Adrenal gland (tissue), 12 donors: ENCODE measurements around the gene DOCK9. TPM values are rescaled to one million over a fixed set of nuclear protein-coding genes. Genes with fewer than 3 reads are reported as not detected.

Experiments used
- DNase-seq, 7 donors: peaks; one replicate each; pipeline ENCODE4 v3.0.0-alpha.2; 2019 to 2020
- H3K27ac ChIP-seq, 5 donors: fragments of 200-600 bp; sonication (generic) in 4 of 5; 1 replicate in 3 of 5; 2 replicates in 2 of 5; pipeline versions ENCODE4 v1.5.1 to v1.8.0; 2016 to 2020; ENCODE audit warnings: mild to moderate bottlenecking in 1 of 5
- H3K27me3 ChIP-seq: fragments of 200-600 bp; 2 replicates; pipeline ENCODE4 v1.8.0; 2021
- H3K36me3 ChIP-seq, 2 donors: fragments of 200-600 bp; replicated peaks in 1 of 2; 1 replicate in 1 of 2; 2 replicates in 1 of 2; pipeline versions ENCODE4 v1.5.1 to v1.8.0; 2018 to 2022
- H3K4me1 ChIP-seq, 2 donors: fragments of 200-600 bp; replicated peaks in 1 of 2; 1 replicate in 1 of 2; 2 replicates in 1 of 2; pipeline versions ENCODE4 v1.5.1 to v1.8.0; 2018 to 2021
- H3K4me3 ChIP-seq, 4 donors: fragments of 200-600 bp; sonication (generic) in 3 of 4; one replicate each; pipeline ENCODE4 v1.5.1; 2016 to 2018
- H3K9me3 ChIP-seq, 3 donors: fragments of 200-600 bp; sonication (generic) in 1 of 3; replicated peaks in 1 of 3; 1 replicate in 2 of 3; 2 replicates in 1 of 3; pipeline versions ENCODE4 v1.5.1 to v1.8.0; 2016 to 2021
- CTCF ChIP-seq, 6 experiments: fragments of 450-650 bp in 4 of 6; fragments of 200-600 bp in 2 of 6; sonication (generic) in 1 of 6; IDR thresholded peaks; 1 replicate in 5 of 6; 2 replicates in 1 of 6; pipeline versions ENCODE4 v1.5.1 to v1.8.0; 2016 to 2021; ENCODE audit warnings: antibody characterized with exemption in 6 of 6, mild to moderate bottlenecking in 2 of 6, moderate library complexity in 1 of 6
- POLR2A ChIP-seq, 2 donors: fragments of 450-650 bp; IDR thresholded peaks; one replicate each; pipeline ENCODE4 v1.6.1; 2017; ENCODE audit warnings: antibody characterized with exemption in 2 of 2, mild to moderate bottlenecking in 2 of 2, moderate library complexity in 1 of 2
- WGBS, 4 donors: extraction: QIAGEN DNeasy Blood & Tissue Kit in 2 of 4; methylation state at CpG; one replicate each; pipeline versions ENCODE4 v1.1.5 to v1.1.7; 2013 to 2017; 5-methylcytosine and 5-hydroxymethylcytosine counted together
- intact Hi-C, 2 donors: fragments of 100-400 bp; cut with DNase I; formaldehyde crosslinking; loops; one replicate each; pipeline versions ENCODE4 v1.14.1 to v1.15.0; 2022 to 2023
- polyA plus RNA-seq, 3 donors: library from polyadenylated mRNA; stranded (reverse); fragments of 200-250 nt in 2 of 3; fragments of 350-450 nt in 1 of 3; fragmentation: Illumina TruSeq in 1 of 3; extraction: RNeasy Lipid Tissue Mini Kit (QIAGEN cat#74804) in 1 of 3; gene quantifications; one replicate each; pipeline ENCODE4 v1.2.3, GENCODE V29; 2013 to 2014
- total RNA-seq, 9 donors: library from RNA; depleted of rRNA in 4 of 9; stranded (reverse); fragments of >200 nt in 4 of 9; fragments of 120-200 nt in 1 of 9; fragmentation: NEBNext Ultra II Directional in 1 of 9; extraction: Animal tissue kit (Norgen Biotek cat#: 25700) in 1 of 9; gene quantifications; one replicate each; pipeline versions ENCODE4 v1.1.0 to v1.2.4, GENCODE V29; 2013 to 2023
- donor health status: healthy with polysubstance abuse.
- donor health status: Bipolar disorder and iron deficiency.
- donor health status: DM: yes; HTN: yes; CAD: no.
- donor health status: DM: no; HTN: no; CAD: no.
- donor health status: DM: no; HTN: no; CAD: no.
- donor health status: DM: yes; HTN: yes; CAD: no.

Gene DOCK9
- total and polyA plus RNA-seq, 12 donors = 16.2 to 83.4 (median 51.9) TPM

GRCh38 chr13:98972059-98972458, 5.8 kb downstream of the DOCK9 start:
- no peak for DNase-seq
- H3K36me3 ChIP-seq = no peaks in the 10 kb centered on the region
- no peaks in the 10 kb centered on the region for H3K9me3 ChIP-seq
- H3K27me3 ChIP-seq = no peaks in the 10 kb centered on the region
- WGBS, 4 donors = 56 to 90% (median 75%) methylated on average over 3 of the region's 3 CpGs
- peaks cover 6 to 12% of the 10 kb centered on the region in 2 donors for H3K4me1 ChIP-seq
- H3K27ac ChIP-seq = no peak overlapping the region
- no peak for TF ChIP-seq CTCF (IDR thresholded peaks at IDR 0.05)
- no peak for TF ChIP-seq POLR2A (IDR thresholded peaks at IDR 0.05)
- intact Hi-C loops = loop anchor here in 1 of 2 donors (5.0 kb wide), 1 partner anchor 55 kb away; no protein-coding TSS in a partner anchor
- H3K4me3 ChIP-seq = no peak overlapping the region

DNA sequence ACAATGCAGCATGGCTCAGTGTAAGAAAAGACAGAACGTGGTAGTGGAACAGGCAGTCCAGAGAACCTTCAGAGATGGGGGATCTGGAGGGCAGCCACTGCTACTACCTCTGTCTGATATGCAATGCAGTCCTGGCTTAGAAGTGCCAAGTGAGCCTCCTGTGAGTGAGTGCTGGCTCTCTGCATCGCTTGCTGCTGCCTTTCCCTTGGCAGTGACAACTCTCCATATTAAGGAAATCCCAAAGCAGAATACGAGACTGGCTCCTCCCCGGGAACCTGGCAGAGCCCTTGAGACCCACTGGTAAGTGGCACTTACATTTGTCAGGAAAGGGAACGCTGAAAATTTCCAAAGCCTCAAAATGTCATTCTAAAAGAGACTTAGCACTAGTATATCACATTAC, 7.5 kb downstream of the DOCK9 start:
- no peak for TF ChIP-seq CTCF (IDR thresholded peaks at IDR 0.05)
- no peak for TF ChIP-seq POLR2A (IDR thresholded peaks at IDR 0.05)
- Histone ChIP-seq H3K9me3 (no peaks in the 10 kb centered on the region), H3K4me3 (no peak overlapping the region), H3K4me1 (no peaks in the 10 kb centered on the region), H3K27ac (no peak overlapping the region), H3K36me3 (no peaks in the 10 kb centered on the region), H3K27me3 (no peaks in the 10 kb centered on the region)
- intact Hi-C loops = loop anchor here in 1 of 2 donors (5.0 kb wide), 1 partner anchor 53 kb away; no protein-coding TSS in a partner anchor
- 68 to 92% (median 88%) methylated on average over 5 of the region's 5 CpGs for WGBS, 4 donors
- DNase-seq = no peak

DNA sequence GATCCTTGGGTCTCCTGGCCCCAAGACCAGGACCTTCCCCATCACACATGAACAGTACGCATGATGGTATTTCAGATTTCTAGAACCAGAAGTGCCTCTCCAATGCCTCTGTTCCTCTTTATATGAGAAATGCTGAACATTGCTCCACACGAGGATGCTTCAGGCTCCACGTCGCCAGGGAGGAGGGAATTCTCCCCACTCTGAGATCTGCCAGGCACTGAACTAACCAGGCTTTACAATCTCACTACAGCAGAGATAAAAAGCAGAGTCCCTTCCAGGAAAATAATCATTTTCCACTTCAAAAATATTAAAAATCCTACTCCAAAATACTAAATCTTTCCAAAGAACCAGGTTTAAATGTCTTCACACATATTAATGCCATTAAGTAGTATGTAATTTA, 10.4 kb downstream of the DOCK9 start:
- TF ChIP-seq POLR2A (IDR thresholded peaks at IDR 0.05) (no peak), CTCF (IDR thresholded peaks at IDR 0.05) (no peak)
- Histone ChIP-seq H3K27ac (no peak overlapping the region), H3K4me3 (no peak overlapping the region), H3K36me3 (no peaks in the 10 kb centered on the region), H3K9me3 (no peaks in the 10 kb centered on the region), H3K4me1 (peaks cover 6 to 13% of the 10 kb centered on the region in 2 donors), H3K27me3 (no peaks in the 10 kb centered on the region)
- 77 to 88% (median 83%) methylated on average over 4 of the region's 4 CpGs for WGBS, 4 donors
- DNase-seq = no peak
- intact Hi-C loops = no loop called here

DNA sequence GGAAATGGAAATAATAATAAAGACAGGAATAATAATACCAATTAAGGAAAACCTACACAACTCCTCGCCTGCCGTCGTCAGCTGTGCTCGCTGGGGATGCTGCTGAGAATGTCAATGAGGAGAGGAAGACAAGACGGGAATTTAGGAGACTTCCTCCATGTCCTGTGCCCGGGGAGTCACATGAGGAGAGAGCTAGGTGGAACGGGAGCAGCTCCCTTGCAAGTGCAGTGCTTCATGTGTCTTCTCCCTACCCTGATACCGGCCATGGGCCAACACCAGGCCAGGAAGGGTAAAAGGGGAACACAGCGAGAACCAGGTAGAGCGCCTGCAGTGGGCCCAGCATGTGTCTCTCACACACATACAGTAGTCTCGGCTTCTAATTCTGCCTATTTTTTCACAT, 11.8 kb downstream of the DOCK9 start:
- no peak for TF ChIP-seq POLR2A (IDR thresholded peaks at IDR 0.05)
- TF ChIP-seq CTCF (IDR thresholded peaks at IDR 0.05) = no peak

More for the DNA sequence above, 11.8 kb downstream of the DOCK9 start:
- H3K36me3 ChIP-seq = no peaks in the 10 kb centered on the region
- peaks cover 6 to 13% of the 10 kb centered on the region in 2 donors for H3K4me1 ChIP-seq
- WGBS, 4 donors = 92 to 95% (median 94%) methylated on average over 11 of the region's 11 CpGs
- no peaks in the 10 kb centered on the region for H3K27me3 ChIP-seq
- intact Hi-C loops = no loop called here
- H3K9me3 ChIP-seq = no peaks in the 10 kb centered on the region
- no peak for DNase-seq
- no peak overlapping the region for H3K27ac ChIP-seq
- H3K4me3 ChIP-seq = no peak overlapping the region
